ENCODE measurements around the gene SLC38A3. TPM values are rescaled to one million over a fixed set of nuclear protein-coding genes. Genes with fewer than 3 reads are reported as not detected.

Gene SLC38A3
- total RNA-seq, 1 experiment from 2014 or later: 16.8 TPM

GRCh38 chr3:50237133-50237651, 32.1 kb downstream of the SLC38A3 start:
- no peak for DNase-seq
- ChIA-PET CTCF (interaction anchor here (0.5 to 1.8 kb wide), 4 partner anchors 10 to 87 kb away, joined by 5 to 30 read pairs (median 6); no protein-coding TSS in a partner anchor), POLR2A (interaction anchor here (0.6 kb wide), 1 partner anchor 209 kb away, joined by 5 read pairs; no protein-coding TSS in a partner anchor)
- Mint-ChIP-seq H3K36me3 (ENCODE audit: insufficient read depth, unreplicated experiment) (peaks cover 12% of the 10 kb centered on the region), H3K4me3 (ENCODE audit: unreplicated experiment) (peak overlapping the region; percentile 94), H3K9me3 (ENCODE audit: unreplicated experiment) (no peaks in the 10 kb centered on the region), H3K27me3 (ENCODE audit: insufficient read depth, unreplicated experiment) (no peaks in the 10 kb centered on the region), H3K27ac (ENCODE audit: unreplicated experiment) (peak overlapping the region; percentile 82), H3K4me1 (ENCODE audit: low read depth, unreplicated experiment) (peaks cover 13% of the 10 kb centered on the region)
- TF ChIP-seq CTCF (IDR thresholded peaks at IDR 0.05; ENCODE audit: insufficient read depth in 1 of 2, low read depth in 1 of 2, low read length in 1 of 2, severe bottlenecking in 1 of 2, unreplicated experiment in 1 of 2): no peak
- H3K27me3 ChIP-seq (replicated peaks; ENCODE audit: control insufficient read depth, insufficient read depth, low read length): no peaks in the 10 kb centered on the region
- peaks cover 23% of the 10 kb centered on the region for H3K4me1 ChIP-seq
- no peaks in the 10 kb centered on the region; the same call in none of the 2 replicates for H3K36me3 ChIP-seq (ENCODE audit: control insufficient read depth, insufficient read depth, low read length)
- intact Hi-C loops (cut with micrococcal nuclease; ENCODE audit: unreplicated experiment): loop anchor here (2.0 kb wide), 1 partner anchor 62 kb away; the partner anchor contains the start of genes HYAL3 and NAA80
- H3K4me3 ChIP-seq (ENCODE audit: low read depth, low read length): peak overlapping the region; percentile 52
- H3K9me3 ChIP-seq: no peaks in the 10 kb centered on the region
- no TSS peak for BruUV-seq (replicated peaks)

GRCh38 chr3:50237754-50238548, 32.9 kb downstream of the SLC38A3 start:
- CTCF ChIA-PET: interaction anchor here (0.6 to 0.7 kb wide), 3 partner anchors 31 to 1204 kb away, joined by 4 to 6 read pairs (median 6); no protein-coding TSS in a partner anchor
- no peak overlapping the region for H3K4me3 ChIP-seq (ENCODE audit: low read depth, low read length)
- no TSS peak for BruUV-seq (replicated peaks)

More at GRCh38 chr3:50237754-50238548, 32.9 kb downstream of the SLC38A3 start:
- H3K27ac Mint-ChIP-seq (ENCODE audit: unreplicated experiment): no peak overlapping the region
- no peaks in the 10 kb centered on the region for H3K9me3 Mint-ChIP-seq (ENCODE audit: unreplicated experiment)
- no peaks in the 10 kb centered on the region for H3K9me3 ChIP-seq
- H3K27me3 Mint-ChIP-seq (ENCODE audit: insufficient read depth, unreplicated experiment): no peaks in the 10 kb centered on the region
- H3K36me3 Mint-ChIP-seq (ENCODE audit: insufficient read depth, unreplicated experiment): peaks cover 12% of the 10 kb centered on the region
- H3K4me1 ChIP-seq: peaks cover 23% of the 10 kb centered on the region
- H3K36me3 ChIP-seq (ENCODE audit: control insufficient read depth, insufficient read depth, low read length): no peaks in the 10 kb centered on the region; the same call in none of the 2 replicates
- peaks cover 13% of the 10 kb centered on the region for H3K4me1 Mint-ChIP-seq (ENCODE audit: low read depth, unreplicated experiment)
- DNase-seq: no peak
- H3K27me3 ChIP-seq (replicated peaks; ENCODE audit: control insufficient read depth, insufficient read depth, low read length): no peaks in the 10 kb centered on the region
- POLR2A ChIA-PET: no interaction called here
- no peak for TF ChIP-seq CTCF (IDR thresholded peaks at IDR 0.05; ENCODE audit: insufficient read depth in 1 of 2, low read depth in 1 of 2, low read length in 1 of 2, severe bottlenecking in 1 of 2, unreplicated experiment in 1 of 2)
- intact Hi-C loops (cut with micrococcal nuclease; ENCODE audit: unreplicated experiment): loop anchor here (2.0 kb wide), 1 partner anchor 61 kb away; the partner anchor contains the start of genes HYAL3 and NAA80
- H3K4me3 Mint-ChIP-seq (ENCODE audit: unreplicated experiment): no peak overlapping the region
